ENCODE results near the gene SLA2. TPM values are rescaled to one million over a fixed set of nuclear protein-coding genes. Genes with fewer than 3 reads are reported as not detected.
"Not testable (repeated sequence)": the region's sequence is repeated elsewhere in the genome, so short reads cannot be mapped to it uniquely, and the experiment has no call there.

Gene SLA2
- total RNA-seq, 1 donor from 2014 or later, result 0.67 TPM

DNA sequence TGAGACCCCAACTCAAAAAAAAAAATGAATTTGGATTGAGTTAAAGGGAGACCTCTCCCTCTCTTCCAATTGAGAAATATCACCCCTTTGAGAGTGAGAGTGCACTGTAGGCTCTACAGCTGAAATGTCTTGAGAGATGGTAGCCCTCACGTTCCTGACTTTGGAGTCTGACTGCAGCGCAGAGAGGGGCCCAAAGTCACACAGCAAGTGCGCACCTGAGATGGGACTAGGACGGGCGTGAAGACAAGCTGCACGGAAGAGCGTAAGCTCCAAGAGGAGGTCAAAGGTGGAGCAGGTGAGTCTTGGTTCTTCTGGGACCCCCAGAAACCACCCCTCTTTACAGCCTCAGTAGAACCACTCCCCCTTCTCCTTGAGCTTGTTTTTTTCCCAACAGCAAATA, 643 bp downstream of the SLA2 start:
- intact Hi-C loops (cut with micrococcal nuclease), result no loop called here
- Mint-ChIP-seq H3K4me1 (peaks cover 24% of the 10 kb centered on the region), H3K36me3 (ENCODE audit: low read depth) (no peaks in the 10 kb centered on the region), H3K27me3 (no peaks in the 10 kb centered on the region), H3K9me3 (no peaks in the 10 kb centered on the region), H3K27ac (no peak overlapping the region), H3K4me3 (no peak overlapping the region)
- TF ChIP-seq, protein P1, sequence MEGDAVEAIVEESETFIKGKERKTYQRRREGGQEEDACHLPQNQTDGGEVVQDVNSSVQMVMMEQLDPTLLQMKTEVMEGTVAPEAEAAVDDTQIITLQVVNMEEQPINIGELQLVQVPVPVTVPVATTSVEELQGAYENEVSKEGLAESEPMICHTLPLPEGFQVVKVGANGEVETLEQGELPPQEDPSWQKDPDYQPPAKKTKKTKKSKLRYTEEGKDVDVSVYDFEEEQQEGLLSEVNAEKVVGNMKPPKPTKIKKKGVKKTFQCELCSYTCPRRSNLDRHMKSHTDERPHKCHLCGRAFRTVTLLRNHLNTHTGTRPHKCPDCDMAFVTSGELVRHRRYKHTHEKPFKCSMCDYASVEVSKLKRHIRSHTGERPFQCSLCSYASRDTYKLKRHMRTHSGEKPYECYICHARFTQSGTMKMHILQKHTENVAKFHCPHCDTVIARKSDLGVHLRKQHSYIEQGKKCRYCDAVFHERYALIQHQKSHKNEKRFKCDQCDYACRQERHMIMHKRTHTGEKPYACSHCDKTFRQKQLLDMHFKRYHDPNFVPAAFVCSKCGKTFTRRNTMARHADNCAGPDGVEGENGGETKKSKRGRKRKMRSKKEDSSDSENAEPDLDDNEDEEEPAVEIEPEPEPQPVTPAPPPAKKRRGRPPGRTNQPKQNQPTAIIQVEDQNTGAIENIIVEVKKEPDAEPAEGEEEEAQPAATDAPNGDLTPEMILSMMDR (IDR thresholded peaks at IDR 0.05), result no peak
- POLR2A ChIA-PET, result interaction anchor here (1.2 to 1.3 kb wide), 2 partner anchors 40 to 72 kb away, joined by 3 to 8 read pairs; partner anchors contain the start of genes RAB5IF and TGIF2
- CTCF ChIA-PET, result interaction anchor here (1.5 kb wide), 1 partner anchor 39 kb away, joined by 4 read pairs; the partner anchor contains the start of gene RAB5IF
- DNase-seq (no peak), ATAC-seq (ENCODE audit: low read depth) (no peak)

DNA sequence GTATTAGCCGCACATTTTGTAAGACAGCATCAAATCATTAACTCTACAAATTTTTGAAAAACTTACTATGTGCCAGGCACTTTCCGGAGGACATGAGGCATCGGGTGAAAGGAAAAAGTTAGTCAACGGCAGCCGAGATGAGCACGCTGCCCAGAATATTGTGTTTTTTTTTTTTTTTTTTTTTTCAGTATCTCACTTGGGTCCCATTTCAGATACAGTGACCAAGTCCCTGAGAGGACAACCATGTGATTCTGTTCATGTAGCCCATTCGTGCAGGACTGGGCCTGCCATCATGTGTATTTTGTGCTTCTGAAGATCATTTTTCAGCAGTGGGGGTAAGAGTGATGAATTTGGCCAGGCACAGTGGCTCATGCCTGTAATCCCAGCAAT, 1.3 kb downstream of the SLA2 start:
- Mint-ChIP-seq H3K4me3 (no peak overlapping the region), H3K9me3 (no peaks in the 10 kb centered on the region), H3K36me3 (ENCODE audit: low read depth) (no peaks in the 10 kb centered on the region), H3K4me1 (peaks cover 24% of the 10 kb centered on the region), H3K27me3 (no peaks in the 10 kb centered on the region), H3K27ac (no peak overlapping the region)
- CTCF ChIA-PET, result no interaction called here
- POLR2A ChIA-PET, result no interaction called here
- no peak for DNase-seq
- no peak for ATAC-seq (ENCODE audit: low read depth)
- intact Hi-C loops (cut with micrococcal nuclease), result no loop called here
- TF ChIP-seq, protein P1 (IDR thresholded peaks at IDR 0.05), result no peak

DNA sequence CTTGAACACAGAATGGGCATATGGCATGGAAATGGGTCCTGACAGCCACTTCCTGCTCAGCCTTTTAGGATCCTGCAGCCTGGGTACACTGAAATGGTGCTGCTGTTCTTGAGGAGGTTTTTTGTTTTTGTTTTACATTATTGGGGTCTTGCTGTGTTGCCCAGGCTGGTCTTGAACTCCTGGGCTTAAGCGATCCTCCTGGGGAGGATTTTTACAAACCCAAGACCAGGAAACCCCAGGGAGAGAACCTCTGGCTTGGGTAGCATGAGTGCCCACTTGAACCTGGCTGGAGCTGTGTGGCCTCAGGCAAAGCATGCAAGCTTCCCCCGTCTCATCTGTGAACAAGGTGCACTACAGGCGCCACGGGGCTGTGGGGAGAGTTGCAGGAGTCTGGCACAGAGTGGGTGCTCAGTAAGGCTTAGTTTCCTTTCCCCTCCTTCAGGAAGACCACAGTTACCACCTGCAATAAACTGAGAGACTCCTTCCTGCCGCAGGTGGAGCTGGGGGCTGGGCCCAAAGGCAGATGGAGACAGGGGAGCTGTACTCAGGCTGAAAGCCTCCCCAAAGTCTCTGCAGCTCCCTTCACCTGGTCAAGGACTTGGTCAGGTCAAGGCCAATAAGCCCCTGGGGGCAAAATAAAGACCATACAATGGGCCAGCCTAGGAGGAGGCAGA, 1.8 kb downstream of the SLA2 start:
- H3K9me3 Mint-ChIP-seq, result no peaks in the 10 kb centered on the region
- H3K27ac Mint-ChIP-seq, result no peak overlapping the region
- DNase-seq, result no peak
- ATAC-seq (ENCODE audit: low read depth), result no peak
- peaks cover 24% of the 10 kb centered on the region for H3K4me1 Mint-ChIP-seq
- ChIA-PET CTCF (no interaction called here), POLR2A (no interaction called here)
- intact Hi-C loops (cut with micrococcal nuclease), result no loop called here
- no peaks in the 10 kb centered on the region for H3K27me3 Mint-ChIP-seq
- no peaks in the 10 kb centered on the region for H3K36me3 Mint-ChIP-seq (ENCODE audit: low read depth)
- TF ChIP-seq, protein P1 (IDR thresholded peaks at IDR 0.05), result no peak
- H3K4me3 Mint-ChIP-seq, result no peak overlapping the region

DNA sequence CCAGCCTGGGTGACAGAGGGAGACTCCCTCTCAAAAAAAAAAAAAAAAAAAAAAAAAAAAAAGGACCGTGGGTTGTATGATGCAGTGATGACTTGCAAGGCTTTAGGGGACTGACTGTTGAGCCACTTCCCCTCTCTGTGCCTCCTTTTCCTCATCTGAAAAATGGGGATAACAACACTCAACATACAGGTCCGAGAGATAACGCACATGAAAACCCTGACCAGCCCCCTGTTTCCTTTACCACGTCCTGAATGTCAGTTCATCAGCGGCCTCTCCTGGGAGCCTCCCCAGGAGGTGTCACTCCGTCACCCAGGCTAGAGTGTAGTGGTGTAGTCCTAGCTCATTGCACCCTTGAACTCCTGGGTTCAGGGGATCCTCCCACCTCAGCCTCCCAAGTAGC, 3.9 kb downstream of the SLA2 start:
- ATAC-seq (ENCODE audit: low read depth), result no peak
- Mint-ChIP-seq H3K27ac (no peak overlapping the region), H3K4me1 (peaks cover 23% of the 10 kb centered on the region), H3K4me3 (no peak overlapping the region), H3K36me3 (ENCODE audit: low read depth) (no peaks in the 10 kb centered on the region), H3K9me3 (no peaks in the 10 kb centered on the region), H3K27me3 (no peaks in the 10 kb centered on the region)
- no peak for DNase-seq
- POLR2A ChIA-PET, result no interaction called here
- CTCF ChIA-PET, result no interaction called here
- intact Hi-C loops (cut with micrococcal nuclease), result no loop called here
- TF ChIP-seq, protein P1 (IDR thresholded peaks at IDR 0.05), result no peak

DNA sequence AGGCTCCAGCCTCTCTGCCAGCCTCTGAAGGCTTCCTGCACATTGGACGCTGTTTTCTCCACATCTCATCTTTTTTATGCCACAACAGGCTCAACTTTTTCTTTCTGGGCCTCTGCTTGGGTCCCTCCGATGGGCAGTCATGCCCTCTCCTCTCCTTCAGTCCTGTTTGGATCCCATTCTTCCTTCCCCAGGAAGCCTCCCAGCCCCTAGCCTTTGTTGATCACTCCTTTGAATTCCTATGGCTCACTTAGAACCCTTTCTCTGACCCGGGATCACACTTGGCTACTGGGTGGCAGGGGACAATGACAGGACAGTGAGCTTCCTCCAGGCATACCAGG, 4.5 kb downstream of the SLA2 start:
- CTCF ChIA-PET, result no interaction called here
- H3K27ac Mint-ChIP-seq, result no peak overlapping the region
- intact Hi-C loops (cut with micrococcal nuclease), result no loop called here

DNA sequence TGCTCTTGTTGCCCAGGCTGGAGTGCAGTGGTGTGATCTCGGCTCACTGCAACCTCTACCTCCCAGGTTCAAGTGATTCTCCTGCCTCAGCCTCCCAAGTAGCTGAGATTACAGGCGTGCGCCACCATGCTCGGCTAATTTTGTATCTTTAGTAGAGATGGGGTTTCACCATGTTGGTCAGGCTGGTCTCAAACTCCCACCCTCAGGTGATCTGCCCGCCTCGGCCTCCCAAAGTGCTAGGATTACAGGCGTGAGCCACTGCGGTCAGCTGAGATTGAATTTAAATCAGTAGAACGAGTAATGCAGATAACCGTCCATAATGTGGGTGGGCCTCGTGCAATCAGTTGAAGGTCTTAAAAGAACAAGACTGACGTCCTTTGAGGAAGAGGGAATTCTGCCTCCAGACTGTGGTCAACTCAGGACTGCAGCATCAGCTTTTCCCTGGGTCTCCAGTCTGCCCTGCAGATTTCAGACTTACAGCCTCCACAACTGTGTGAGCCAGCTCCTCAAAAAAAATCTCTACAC, 7.1 kb downstream of the SLA2 start:
- intact Hi-C loops (cut with micrococcal nuclease); POLR2A ChIA-PET; H3K36me3 Mint-ChIP-seq (ENCODE audit: low read depth); ATAC-seq (ENCODE audit: low read depth); DNase-seq; CTCF ChIA-PET; H3K27ac Mint-ChIP-seq; H3K9me3 Mint-ChIP-seq; H3K4me1 Mint-ChIP-seq; H3K27me3 Mint-ChIP-seq; H3K4me3 Mint-ChIP-seq: not testable (repeated sequence)

More for the DNA sequence above, 4.5 kb downstream of the SLA2 start:
- Mint-ChIP-seq H3K36me3 (ENCODE audit: low read depth) (no peaks in the 10 kb centered on the region), H3K9me3 (no peaks in the 10 kb centered on the region), H3K4me1 (peaks cover 20% of the 10 kb centered on the region), H3K27me3 (no peaks in the 10 kb centered on the region), H3K4me3 (no peak overlapping the region)
- TF ChIP-seq, protein P1 (IDR thresholded peaks at IDR 0.05), result no peak
- DNase-seq, result no peak
- ATAC-seq (ENCODE audit: low read depth), result no peak
- POLR2A ChIA-PET, result no interaction called here
